ENCODE data around the gene TMEM167A.
A peak's percentile ranks its signal among the peaks of the same experiment; 100 is the strongest.
"Not testable (repeated sequence)": the region's sequence is repeated elsewhere in the genome, so short reads cannot be mapped to it uniquely, and the experiment has no call there.

Gene TMEM167A

DNA sequence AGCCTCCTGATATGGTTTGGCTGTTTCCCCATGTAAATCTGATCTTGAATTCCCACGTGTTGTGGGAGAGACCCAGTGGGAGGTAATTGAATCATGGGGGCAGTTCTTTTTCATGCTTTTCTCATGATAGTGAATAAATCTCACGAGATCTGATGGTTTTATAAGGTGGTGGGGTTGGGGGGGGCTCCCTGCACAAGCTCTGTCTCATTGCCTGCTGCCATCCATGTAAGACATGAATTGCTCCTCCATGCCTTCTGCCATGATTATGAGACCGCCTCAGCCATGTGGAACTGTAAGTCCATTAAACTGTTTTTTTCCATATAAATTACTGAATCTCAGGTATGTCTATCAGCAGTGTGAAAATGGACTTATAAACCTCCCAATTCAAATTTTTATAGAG lies 13.0 kb upstream of the TMEM167A start:
- DNase-seq (ENCODE audit: low read depth, low spot score): no peak

GRCh38 chr5:83085106-83085505 lies 7.9 kb upstream of the TMEM167A start:
- DNase-seq (ENCODE audit: low read depth, low spot score): no peak

DNA sequence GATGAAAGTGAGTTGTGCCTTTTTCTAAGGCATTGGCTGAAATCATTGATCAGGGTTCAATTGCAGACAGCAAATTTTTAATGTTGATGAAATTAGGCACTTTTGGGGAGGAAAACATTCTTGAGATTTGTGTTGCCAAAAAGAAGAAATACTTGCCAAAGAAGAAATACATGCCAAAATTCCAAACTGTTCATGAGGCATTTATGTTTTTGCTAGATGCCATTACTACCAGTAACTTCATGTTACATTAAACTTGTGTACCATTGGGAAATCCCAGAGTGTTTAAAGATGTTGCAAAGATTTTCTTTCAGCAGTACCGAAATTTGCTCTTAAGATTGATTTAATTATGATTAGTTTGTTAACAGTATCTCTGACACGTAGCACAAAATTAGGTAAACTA lies 7.1 kb upstream of the TMEM167A start:
- no peak for DNase-seq (ENCODE audit: low read depth, low spot score)

DNA sequence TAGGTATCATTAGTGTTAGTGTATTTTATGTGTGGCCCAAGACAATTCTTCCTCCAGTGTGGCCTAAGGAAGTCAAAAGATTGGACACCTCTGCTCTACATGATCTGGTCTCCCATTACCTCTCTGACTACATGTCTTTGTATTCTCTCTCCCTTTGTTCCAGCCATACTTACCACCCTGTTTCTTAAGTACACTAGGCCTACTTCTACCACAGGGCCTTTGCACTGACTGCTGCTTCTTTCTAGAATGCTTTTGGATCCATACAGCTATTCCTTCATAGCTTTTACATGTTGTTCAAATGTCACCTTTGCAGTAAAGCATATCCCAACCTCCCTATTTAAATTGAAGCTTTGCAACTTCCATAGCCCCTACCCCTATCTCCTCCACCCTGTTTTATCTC lies 5.6 kb upstream of the TMEM167A start:
- no peak for DNase-seq (ENCODE audit: low read depth, low spot score)

- no peak for DNase-seq (ENCODE audit: low read depth, low spot score)
Measured at GRCh38 chr5:83077662-83078261, 568 bp upstream of the TMEM167A start.

DNA sequence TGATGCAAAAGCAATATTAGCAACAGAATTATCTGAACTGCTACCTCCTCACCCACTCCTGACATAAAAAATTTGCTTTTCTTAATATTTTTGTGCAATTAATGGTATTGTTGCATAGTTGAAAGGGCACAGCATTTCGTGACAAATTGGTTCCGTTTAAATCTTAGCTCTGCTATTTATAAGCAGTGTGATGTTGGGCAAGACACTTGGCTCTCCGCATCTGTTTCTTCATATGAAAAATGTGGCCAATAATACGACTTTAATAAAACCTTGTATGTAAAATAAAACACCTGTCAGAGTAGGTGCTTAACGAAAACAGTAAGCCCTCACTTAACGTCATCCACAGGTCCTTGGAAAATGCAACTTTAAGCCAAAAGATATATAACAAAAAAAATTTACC lies 4.2 kb downstream of the TMEM167A start:
- DNase-seq (ENCODE audit: low read depth, low spot score): no peak

DNA sequence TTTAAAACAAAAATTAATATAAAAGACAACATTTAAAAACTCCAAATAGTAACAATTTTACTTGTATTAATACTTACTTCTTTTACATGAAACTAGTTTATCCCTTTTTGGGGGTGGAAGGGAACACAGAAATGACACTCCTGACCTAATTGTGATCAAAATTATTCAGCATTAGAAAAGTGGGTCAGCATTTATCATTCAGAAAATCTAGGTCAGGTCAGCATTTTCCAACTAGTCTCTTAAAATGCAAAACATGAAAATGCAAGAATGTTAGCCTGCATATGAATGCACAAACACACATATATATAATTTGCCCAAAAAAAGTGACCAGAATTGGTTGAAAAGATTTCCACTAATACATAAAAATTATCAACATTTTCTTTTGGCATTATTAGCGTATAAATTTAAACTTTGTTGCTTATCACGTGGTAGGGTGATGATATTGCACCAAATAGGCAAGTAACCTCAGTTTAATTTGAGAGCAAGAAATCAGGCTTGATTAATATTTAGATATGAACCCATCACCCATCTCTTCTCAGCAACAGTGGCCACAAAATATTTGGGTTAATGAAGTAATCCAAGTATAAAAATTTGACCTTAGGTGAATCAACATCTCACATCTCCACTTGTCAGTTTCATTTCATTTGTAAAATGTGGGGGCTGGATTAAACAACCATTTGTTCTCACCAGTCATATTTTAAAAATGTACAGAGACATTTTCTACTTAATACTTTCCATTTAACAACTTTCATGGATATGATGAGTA lies 5.7 kb downstream of the TMEM167A start:
- no peak for DNase-seq (ENCODE audit: low read depth, low spot score)

GRCh38 chr5:83069096-83069799 lies 7.9 kb downstream of the TMEM167A start:
- DNase-seq (ENCODE audit: low read depth, low spot score): no peak

GRCh38 chr5:83067377-83067776 lies 9.8 kb downstream of the TMEM167A start:
- DNase-seq (ENCODE audit: low read depth, low spot score): not testable (repeated sequence)

- DNase-seq (ENCODE audit: low read depth, low spot score): peak; percentile 15
Measured at GRCh38 chr5:83066548-83067110, 10.6 kb downstream of the TMEM167A start.

DNA sequence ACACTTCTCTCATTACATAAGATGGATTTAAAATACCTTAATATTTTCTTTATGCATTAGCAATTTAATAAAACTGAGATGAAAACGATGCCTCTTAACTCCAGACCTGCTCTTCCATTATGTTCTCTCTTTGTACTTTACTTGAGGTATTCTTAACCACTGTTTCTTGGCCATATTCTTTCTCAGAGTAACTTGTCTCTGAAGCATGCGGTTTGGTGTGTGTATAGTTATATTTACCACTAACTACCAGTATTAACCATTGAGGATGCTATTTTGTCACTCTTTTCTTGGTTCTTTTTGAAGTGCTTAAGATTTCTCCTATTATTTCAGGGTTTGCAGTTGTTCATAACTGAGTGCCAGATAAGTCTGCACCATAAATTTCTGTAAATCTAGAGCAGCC lies 17.9 kb downstream of the TMEM167A start:
- no peak for DNase-seq (ENCODE audit: low read depth, low spot score)

DNA sequence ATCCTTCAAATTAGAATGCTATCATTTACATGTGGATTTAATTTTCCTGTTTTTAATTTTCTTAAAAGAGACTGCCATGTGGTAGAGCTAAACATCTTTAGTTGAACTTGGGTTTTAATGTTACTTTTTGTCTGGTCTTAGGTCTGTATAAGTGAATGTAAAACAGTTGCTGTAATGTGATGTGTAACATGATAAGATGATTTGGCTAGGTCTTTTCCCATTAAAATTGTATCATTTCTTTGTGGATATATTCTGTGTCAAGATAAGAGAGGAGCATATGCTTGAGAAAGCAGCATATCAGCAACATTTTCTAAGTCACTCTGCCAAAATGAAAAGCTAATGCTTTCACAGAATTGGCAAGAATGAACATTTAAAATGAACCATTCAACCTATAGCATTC lies 18.5 kb downstream of the TMEM167A start:
- no peak for DNase-seq (ENCODE audit: low read depth, low spot score)

DNA sequence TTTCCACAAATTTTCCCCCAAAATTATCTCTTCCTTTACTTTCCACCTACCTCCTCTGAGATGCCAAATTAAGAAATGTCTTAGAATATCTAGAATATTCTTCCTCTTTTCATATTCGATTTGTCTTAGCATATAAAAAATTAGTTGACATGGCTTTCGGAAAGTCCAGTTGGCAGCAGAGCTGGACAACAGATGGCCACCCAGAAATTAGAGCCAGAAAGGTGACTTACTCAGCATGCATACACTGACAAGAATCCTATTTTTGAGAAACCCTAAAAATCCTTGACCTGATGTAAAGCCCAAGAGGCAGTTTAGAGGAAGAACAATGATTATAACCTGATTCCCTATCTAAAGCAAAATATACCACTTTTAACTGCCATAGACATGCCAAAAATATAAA lies 22.0 kb downstream of the TMEM167A start:
- no peak for DNase-seq (ENCODE audit: low read depth, low spot score)

GRCh38 chr5:83050723-83051340 lies 26.4 kb downstream of the TMEM167A start:
- DNase-seq (ENCODE audit: low read depth, low spot score): no peak

- no peak for DNase-seq (ENCODE audit: low read depth, low spot score)
Measured at GRCh38 chr5:83049370-83049885, 27.8 kb downstream of the TMEM167A start.

DNA sequence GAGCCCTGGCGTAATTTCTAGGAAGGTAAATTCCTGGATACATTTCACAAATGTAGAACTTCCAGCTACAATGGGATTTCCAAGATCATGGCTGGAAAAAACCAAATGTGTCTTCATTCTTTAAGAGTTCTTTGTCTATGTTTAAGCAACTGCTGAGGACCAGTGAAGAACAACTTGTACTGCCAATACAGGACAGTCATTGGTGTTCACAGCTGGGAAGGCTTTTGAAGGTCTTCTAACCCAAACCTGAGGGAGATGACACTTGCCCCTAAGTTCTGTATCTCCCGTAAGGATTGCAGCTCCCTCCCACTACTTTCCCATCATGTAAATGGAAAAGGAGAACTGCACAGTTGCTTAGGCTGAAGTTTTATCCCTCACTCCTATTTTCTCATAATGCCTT lies 28.4 kb downstream of the TMEM167A start:
- DNase-seq (ENCODE audit: low read depth, low spot score): no peak

DNA sequence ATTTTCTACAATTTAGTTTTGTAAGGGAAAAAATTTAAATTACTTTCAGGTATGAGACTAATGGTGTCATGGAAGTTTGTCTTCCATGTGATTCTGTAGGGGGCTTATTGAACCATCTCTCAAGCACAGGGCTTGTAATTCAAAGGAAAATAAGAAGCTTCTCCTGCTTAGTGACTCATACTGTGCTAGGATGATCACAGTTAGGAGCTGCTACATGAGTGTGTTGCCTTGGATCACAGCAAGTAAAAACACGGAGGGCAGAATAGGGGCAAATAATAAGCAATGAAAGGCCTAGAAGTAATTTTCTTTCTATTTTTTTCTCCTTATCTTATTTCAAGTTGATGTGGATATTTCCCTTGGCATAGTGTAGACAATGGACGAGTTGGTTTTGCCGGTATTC lies 28.9 kb downstream of the TMEM167A start:
- no peak for DNase-seq (ENCODE audit: low read depth, low spot score)

DNA sequence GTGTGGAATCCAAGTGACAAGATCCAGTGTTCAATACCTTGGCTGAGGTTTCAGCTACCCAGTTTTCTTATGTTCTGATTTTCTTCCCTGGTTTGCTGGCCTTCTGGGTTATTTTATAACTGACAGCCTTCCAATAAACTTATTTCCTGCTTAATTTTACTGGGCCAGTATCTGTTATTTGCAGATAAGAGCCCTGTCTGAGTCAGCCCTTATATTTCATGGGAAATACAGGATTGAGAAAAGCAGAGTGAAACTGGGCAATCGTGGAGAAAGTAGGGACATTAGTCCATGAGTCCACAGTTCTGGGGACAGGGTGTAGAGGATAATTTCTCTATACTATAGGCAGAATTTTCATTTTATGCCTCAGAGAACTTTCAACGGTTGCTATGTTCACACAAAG lies 32.3 kb downstream of the TMEM167A start:
- no peak for DNase-seq (ENCODE audit: low read depth, low spot score)

- DNase-seq (ENCODE audit: low read depth, low spot score): no peak
Measured at GRCh38 chr5:83042507-83042906, 34.7 kb downstream of the TMEM167A start.

- no peak for DNase-seq (ENCODE audit: low read depth, low spot score)
Measured at GRCh38 chr5:83038924-83039323, 38.3 kb downstream of the TMEM167A start.

DNA sequence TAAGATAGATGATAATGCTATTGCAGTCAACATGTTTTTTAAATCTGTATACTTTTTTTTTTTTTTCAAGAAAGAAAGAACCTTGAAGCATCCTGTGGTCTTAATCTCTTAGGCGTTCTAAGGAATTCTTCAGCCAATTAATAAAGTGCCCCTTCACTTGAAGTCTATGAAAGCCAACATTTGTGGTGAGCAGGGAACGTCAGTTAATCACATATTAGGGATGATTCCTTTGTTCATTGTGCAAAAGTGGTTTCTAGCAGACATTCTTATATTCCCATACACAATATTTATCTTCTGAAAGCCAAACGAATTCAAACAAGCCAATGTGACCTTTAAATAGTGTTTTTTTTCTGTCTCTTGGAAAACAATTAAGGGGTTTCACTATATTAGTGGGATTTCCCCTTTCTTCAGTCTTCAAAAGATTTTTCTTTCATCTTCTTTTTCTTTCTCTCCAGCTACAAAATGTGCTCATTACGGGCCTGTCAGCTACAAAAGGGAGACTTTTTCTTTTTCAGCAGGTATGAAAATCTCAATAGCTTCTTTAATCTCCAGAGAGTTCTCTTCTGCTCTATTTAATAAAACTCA lies 40.1 kb downstream of the TMEM167A start:
- DNase-seq (ENCODE audit: low read depth, low spot score): no peak

Data from ELF-1 (cell line).